Measurements from ENCODE around the gene CMTM6.
"Not testable (repeated sequence)": the region's sequence is repeated elsewhere in the genome, so short reads cannot be mapped to it uniquely, and the experiment has no call there.

CMTM6 gene

GRCh38 chr3:32499585-32499984 is 3.1 kb downstream of the CMTM6 start:
- DNase-seq (ENCODE audit: low spot score), result no peak

DNA sequence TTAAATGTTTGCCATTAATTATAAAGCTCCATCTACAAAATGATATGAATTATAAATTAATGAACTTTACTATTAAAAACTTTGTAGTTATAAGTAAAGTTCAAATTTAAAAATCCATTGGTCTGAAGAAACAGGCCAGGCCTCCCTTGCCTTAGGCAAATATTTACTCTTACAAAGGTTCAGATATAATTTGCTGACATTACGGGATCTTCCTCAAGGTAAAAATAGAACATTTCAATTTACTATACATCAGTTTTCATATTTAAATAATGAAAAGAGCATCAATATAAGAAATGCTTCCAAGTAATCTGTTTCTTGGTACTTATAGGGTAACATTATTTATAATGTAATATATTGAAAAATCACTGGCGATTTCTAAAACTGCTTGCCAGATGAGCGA is 3.7 kb downstream of the CMTM6 start:
- no peak for DNase-seq (ENCODE audit: low spot score)

- DNase-seq (ENCODE audit: low spot score), result no peak
Measured at GRCh38 chr3:32498252-32498651, 4.4 kb downstream of the CMTM6 start.

- DNase-seq (ENCODE audit: low spot score), result no peak
Measured at GRCh38 chr3:32495609-32496008, 7.0 kb downstream of the CMTM6 start.

DNA sequence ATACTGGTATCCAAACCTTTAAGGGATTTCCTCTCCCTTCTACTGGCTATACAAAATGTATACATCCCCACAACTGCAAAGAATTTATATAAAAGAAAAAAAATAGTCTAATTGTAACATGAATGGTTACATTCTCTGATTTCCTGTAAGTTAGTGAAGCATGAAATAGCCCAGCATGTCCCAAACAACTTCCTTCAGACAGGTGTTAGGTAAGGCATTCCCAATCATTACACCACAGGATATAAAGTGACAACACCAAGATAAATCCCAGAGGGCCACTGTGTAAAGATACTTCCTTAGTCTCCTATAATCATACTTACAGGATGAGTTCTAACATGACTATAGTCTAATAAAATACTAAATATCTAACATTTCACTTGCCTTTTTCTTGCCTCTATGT is 7.6 kb downstream of the CMTM6 start:
- DNase-seq (ENCODE audit: low spot score), result no peak

DNA sequence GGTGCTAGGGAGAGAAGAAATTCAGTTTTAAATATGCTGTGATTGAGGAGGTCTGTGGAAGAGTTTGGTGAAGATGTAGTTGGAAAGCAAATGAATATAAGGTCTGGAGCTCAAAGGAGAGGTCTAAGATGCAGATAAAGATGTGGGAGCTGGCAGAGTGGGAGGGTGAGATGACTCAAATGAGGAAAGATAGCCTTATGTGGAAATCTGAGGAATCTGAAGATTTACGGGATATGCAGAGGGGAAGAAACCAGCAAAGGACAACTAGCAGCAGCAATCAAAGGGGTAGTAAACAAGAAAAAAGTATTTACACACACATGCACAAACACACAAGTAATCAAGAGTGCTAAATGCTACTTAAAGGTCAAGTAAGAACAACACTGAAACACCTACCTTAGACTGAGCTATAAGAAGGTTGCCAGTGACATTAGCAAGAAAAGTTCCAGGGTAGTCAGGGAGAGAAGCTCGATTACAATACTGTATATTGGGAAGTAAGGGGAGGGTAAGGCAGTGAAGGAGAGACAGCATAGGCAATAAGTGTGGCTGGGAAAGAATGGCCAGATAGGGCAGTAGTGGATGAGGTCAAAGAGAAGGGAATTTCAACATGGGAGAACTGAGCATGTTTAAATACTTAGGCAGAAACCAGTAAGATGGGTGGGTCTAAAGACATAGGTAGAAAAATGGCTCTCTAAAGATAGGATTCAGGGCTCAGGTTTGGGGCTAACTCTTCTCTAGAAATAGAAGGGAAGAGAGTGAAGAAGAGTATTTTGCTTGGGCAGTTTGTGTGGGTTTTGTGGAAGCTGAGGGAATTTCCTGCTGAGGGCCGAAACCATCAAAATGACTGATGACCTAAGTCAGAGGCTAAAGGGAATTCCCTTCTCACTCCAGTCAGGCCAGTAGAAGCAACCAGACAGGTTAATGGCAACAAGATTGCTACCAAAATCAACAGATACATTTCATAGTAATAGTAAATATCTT is 8.9 kb downstream of the CMTM6 start:
- DNase-seq (ENCODE audit: low spot score), result no peak

GRCh38 chr3:32492684-32493436 is 9.8 kb downstream of the CMTM6 start:
- DNase-seq (ENCODE audit: low spot score), result no peak

DNA sequence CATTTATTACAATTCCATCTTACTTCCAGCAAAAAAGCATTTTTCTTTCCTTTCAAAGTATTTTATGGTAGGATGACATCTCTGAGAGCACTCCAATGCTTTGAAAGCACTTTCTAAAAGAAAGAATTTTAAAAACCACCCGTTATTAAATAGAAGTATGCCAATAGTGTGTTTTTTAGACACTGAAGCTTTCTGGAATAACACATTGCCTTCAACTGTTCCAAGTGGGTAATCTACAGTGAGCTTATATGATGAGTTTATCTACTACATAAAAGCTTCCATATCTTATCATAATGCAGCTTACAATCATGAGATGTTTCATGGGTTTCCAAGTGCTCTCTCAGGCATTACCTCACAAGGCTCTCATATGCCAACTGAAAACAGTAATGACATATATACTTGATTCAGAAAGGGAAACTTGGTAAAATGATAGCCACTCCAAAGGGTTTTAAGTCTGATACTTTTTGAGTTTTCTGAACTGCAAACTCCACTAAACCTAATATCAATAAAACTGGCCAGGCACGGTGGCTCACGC is 14.1 kb downstream of the CMTM6 start:
- no peak for DNase-seq (ENCODE audit: low spot score)

- DNase-seq (ENCODE audit: low spot score), result no peak
Measured at GRCh38 chr3:32487781-32488473, 14.7 kb downstream of the CMTM6 start.

DNA sequence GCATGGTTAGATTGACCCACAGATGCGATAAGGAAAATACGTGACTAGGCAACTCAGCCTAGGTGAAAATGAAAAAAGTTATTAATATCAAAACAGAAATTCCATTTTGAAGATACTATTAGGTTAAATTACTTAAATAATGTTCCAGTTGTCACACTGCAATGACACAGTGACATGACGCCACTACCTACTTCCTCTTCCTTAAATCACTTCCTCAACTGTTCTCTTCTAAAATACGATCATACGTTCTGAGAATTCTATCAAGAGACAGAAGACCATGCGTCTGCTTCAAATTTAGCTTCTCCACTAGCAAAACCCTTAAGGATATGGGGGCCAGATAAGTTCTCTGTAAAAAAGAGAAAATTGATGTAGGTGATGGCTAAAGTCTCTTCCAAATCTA is 18.2 kb downstream of the CMTM6 start:
- no peak for DNase-seq (ENCODE audit: low spot score)

- DNase-seq (ENCODE audit: low spot score), result no peak
Measured at GRCh38 chr3:32483772-32484171, 18.9 kb downstream of the CMTM6 start.

DNA sequence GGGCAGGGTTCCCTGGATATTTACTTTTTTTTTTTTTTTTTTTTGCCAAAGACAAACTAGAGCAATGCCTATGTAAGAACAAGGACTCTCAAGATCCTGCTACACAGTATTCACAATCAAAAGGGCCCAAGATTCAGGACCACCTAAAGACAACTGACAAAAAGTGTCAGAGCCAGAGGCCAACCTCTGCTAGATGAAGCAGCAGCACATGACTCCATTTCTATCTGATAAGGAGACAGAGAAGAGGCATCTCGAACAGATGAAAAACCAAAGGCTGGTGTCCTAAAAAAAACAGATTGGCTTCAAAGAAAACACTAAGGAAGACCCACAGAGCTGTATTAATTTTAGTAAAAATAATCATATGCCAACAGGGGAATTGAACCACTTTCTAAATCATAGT is 20.0 kb downstream of the CMTM6 start:
- no peak for DNase-seq (ENCODE audit: low spot score)

- DNase-seq (ENCODE audit: low spot score), result no peak
Measured at GRCh38 chr3:32481791-32482631, 20.6 kb downstream of the CMTM6 start.

GRCh38 chr3:32480604-32481003 is 22.0 kb downstream of the CMTM6 start:
- DNase-seq (ENCODE audit: low spot score), result no peak

- no peak for DNase-seq (ENCODE audit: low spot score)
Measured at GRCh38 chr3:32474201-32474600, 28.5 kb downstream of the CMTM6 start.

- not testable (repeated sequence) for DNase-seq (ENCODE audit: low spot score)
Measured at GRCh38 chr3:32472151-32472550, 30.5 kb downstream of the CMTM6 start.

DNA sequence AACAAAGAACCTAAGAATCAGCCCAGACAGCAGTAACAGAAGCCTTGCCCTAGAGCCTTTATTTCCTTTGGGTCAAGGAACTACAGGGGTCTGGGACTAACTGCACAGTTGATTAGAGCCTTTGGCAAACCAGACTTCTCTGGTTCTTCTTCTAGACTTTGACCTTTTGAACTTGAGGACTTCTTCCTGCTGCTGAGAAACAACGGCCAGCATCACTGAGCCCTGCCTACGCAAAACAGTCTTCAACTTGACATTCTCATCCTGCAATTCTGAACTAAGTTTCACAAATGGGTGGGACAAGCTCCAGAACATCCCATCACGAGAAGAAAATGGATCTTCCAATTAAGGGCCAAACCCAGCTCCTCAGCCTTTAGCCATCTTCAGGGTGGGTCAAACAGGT is 31.4 kb downstream of the CMTM6 start:
- no peak for DNase-seq (ENCODE audit: low spot score)

DNA sequence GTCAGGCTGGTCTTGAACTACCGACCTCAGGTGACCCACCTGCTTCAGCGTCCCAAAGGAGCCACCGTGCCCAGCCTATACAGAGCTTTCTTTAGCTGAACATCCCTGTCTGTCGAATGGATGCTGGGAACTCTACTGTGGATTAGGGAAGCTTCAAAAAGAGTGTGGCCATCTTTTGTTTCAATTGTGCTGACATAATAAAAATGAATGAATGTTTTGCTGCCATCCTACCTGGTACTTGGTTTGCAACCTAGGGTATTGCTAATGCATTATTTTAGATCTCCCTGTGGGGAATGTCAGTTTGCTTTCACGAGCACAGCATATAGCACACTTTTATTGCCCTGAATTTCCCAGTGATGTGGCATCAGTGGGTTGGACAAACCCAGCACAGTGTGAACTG is 32.3 kb downstream of the CMTM6 start:
- DNase-seq (ENCODE audit: low spot score), result no peak

DNA sequence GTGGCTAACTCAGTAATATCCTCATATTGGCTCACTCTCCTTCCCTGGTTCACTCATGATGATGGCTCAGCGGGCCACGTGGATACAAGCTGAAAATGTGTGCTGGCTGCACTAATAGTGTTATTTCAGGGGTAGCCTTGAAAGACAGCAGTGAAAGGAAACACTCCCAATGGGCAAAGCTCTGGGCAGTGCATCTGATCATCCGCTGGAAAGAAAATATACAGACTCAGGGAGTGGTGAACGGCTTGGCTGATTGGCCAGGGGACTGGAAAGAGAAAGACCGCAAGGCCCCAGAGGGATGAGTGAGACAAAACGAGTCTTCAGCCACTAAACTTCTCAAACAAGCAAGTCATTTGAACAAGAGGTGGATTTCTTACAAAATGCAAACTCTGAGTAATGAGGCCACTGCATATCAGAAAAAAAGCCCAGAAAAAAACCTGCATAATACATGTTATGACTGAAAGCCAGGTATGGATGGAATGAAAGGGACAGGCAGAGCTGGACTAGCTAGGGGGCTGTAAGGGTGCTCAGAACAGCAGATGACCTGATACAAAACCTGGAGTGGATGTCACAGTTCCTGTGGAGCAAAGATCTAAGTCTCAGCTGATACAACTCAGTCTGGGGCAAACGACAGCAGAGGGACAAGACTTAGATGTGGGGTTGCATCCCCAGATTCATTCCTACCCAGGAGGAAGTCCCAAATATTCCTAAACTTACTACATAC is 33.3 kb downstream of the CMTM6 start:
- no peak for DNase-seq (ENCODE audit: low spot score)

DNA sequence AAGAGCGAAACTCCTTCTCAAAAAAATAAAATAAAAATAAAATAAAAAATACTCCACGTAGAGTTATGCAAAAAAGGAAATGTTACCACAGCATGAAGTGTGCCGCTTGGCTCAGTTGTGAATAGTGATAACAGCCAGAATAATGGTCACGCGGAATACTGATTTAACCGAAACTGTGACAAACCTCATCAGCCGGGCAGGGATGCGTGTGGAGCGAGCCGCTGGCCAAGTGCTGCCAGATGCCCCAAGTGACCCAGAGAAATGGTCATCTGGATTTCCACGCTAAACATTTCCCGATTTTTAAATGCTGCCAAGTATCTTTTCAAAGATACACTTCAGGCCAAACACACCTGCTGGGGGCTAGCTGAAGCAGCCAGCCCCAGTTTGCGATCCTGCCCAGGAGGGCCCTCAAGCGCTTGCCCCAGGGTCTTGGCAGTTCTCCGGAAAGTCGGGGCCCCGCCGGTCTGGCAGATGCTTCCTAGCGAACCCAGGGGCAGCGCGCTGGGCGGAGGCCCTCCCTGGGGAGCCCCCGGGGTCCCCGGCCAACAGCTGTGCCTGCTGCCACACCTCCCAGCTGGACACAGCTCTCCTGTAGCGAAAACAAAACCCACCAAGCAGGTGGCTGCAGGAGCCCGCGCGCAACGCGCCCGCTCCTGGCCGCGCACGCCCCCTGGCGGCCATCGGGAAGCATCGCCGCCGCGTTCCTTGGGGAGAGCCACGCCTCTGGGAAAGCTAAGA is 35.1 kb downstream of the CMTM6 start:
- DNase-seq (ENCODE audit: low spot score), result peak; percentile 25
